GM12875 (cell line): ENCODE data around the gene KCNMA1.

Source experiments
- H3K4me3 ChIP-seq: one replicate; pipeline ENCODE4 v1.5.1; 2011; ENCODE audit warnings: low read depth, low read length, control low read depth
- TF ChIP-seq, protein P1 (sequence below): IDR thresholded peaks from 2 replicates; pipeline ENCODE4 v1.5.1; 2011; ENCODE audit warnings: low read depth, mild to moderate bottlenecking, control low read depth, inconsistent platforms, low read length, moderate library complexity, borderline replicate concordance; ENCODE audit not compliant: insufficient read depth

KCNMA1 gene

DNA sequence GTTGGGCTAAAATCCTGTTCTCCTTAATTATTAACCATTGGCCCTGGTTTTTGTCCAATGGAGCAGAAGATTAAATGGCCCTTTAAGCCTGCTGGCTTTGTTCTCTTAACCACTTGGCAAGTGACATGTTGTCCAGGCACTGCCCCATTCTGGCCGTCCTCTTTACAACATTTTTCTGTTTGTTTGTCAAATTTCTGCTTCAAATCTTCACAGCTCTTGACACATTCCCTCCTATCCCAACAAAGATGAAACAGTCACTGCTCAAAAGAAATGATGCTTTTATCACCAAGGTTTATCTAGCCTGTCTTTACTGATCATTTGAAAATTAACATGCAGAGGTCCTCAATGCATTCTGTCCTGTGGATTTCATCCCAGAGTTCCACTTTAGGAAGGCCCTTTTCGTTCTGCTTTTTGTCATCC lies 700.4 kb downstream of the KCNMA1 start:
- no peak overlapping the region for H3K4me3 ChIP-seq
- TF ChIP-seq, protein P1, sequence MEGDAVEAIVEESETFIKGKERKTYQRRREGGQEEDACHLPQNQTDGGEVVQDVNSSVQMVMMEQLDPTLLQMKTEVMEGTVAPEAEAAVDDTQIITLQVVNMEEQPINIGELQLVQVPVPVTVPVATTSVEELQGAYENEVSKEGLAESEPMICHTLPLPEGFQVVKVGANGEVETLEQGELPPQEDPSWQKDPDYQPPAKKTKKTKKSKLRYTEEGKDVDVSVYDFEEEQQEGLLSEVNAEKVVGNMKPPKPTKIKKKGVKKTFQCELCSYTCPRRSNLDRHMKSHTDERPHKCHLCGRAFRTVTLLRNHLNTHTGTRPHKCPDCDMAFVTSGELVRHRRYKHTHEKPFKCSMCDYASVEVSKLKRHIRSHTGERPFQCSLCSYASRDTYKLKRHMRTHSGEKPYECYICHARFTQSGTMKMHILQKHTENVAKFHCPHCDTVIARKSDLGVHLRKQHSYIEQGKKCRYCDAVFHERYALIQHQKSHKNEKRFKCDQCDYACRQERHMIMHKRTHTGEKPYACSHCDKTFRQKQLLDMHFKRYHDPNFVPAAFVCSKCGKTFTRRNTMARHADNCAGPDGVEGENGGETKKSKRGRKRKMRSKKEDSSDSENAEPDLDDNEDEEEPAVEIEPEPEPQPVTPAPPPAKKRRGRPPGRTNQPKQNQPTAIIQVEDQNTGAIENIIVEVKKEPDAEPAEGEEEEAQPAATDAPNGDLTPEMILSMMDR = no peak

DNA sequence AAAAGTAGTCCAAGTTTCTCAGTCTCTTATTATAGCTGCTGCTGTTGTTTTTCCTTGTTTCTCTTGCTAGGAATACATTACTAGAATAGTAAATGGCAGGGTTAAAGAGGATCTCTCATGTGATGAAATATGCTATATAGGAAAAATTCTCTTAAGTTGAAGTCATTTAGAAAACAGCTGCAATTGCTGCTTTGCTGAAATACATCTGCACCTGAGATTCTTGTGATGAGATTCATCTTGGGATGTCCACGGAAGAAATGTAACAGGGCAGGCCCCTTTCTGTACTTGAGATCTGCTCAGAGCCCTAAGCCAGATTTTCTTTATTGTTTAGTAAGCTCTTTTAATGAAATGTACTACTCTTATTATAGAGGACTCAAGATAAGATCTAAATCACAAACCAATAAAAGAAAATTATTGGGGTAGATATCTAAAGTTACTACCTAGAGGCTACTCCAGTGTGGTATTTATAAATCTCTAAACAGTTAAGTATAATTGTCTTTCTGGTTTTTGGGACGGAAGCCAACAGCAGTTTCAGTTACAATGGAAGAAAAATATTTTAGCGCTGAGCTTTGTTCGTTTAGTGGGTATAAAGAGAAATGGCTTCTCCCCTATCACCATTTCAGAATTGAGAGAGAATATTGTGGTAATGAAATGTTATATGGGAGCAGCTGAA lies 701.5 kb downstream of the KCNMA1 start:
- no peak overlapping the region for H3K4me3 ChIP-seq
- TF ChIP-seq, protein P1 = no peak

DNA sequence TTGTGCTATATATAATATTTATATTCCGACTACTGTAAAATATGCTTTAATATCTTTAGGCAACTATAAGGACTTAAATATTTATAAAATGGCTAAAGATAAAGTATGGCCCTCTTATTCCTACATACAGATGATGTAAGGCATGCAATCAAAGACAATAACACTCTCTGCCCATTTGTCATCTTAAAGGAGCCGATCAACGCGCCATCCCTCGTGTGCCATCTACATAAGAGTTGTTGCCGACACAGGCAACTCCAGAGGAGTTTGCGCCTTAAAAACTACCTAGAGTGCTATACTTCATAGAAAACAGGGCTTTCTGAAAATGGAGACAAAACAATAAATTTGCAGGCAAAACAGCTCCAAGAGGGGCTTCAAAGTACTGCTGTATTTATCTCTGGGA lies 709.0 kb downstream of the KCNMA1 start:
- no peak overlapping the region for H3K4me3 ChIP-seq
- TF ChIP-seq, protein P1 = no peak

DNA sequence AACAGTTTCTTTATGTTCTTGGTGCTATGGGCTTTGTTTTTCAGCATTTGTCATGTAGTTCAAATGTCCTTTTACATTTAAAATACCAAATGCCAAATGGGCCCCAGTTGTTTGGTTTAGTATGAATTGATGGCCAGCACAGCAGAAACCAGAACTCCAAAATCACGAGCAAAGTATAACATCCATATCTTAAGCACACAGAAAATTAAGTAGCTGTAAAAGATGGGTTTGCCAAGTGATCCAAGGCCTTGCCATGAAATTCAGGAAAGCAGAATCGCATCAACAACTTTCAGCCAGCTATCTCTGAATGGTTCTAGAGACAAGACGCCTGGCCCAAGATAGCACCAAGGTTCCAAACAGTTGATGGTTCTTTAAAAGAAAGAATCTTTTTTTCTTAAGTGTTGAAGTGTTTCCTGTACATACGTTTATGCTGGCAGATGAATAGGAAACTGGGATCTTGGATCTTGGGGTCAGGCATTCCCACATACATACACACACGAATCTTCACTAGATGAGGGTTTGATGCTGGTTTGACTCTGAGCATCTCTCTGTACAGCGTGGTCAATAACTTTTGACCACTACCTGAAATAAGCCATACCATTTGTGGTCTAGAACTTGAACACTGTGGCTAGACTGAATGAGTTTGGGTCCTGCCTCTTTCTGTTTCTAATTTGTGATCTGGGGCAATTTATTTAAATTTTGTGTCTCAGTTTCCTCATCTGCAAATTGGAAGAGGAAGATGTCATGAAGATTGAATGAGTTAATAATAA lies 711.8 kb downstream of the KCNMA1 start:
- H3K4me3 ChIP-seq = no peak overlapping the region

DNA sequence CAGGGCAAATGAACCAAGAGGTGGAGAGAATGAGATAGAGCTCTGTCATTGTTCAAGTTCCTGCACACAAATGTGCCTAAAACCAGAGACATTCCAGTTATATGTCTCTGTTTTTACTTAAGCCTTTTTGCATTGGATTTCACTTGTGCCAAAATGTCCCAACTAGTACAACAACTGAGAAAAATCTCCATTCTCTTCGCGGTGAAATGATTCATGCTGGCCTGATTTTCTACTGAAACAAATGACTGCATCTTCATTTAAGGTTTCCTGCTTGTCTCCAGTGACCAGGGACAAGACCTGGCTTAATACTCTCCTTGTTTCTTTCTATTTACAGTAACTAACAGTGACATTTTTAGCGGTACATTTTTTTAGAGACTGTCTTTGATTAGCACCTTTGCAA lies 714.9 kb downstream of the KCNMA1 start:
- H3K4me3 ChIP-seq = no peak overlapping the region
- TF ChIP-seq, protein P1 = no peak

More for the DNA sequence above, 711.8 kb downstream of the KCNMA1 start:
- TF ChIP-seq, protein P1 = no peak

DNA sequence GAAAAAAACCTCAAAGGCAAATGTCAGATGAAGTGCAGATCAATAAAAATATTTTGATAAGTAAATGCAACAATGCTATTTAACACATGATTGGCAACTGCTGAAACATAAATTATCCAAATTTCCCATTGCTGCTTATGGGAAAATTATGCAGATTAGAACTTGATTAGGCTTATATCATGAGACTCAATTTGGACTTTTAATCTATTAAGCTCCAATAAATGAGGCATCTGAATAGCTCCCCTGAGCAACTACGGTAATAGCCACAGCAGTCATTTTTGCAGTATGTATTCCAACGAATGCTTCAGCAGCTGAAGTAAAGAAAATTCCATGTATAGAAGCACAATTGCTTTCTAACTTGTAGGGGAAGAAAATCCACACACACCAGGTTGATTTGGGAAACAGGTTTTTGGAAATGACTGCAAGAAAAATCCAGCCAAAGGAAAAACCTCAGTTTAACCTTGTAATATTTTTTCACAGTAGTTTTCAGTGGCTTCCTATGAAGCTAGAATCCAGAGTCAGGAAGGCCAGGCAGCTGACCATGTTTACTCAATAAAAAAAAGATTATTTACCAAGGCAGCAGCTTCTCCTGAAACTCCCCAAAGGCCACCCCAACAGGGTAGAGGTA lies 716.1 kb downstream of the KCNMA1 start:
- TF ChIP-seq, protein P1 = no peak
- H3K4me3 ChIP-seq = no peak overlapping the region
